Measurements from ENCODE around the gene FBXL4. TPM values are rescaled to one million over a fixed set of nuclear protein-coding genes. Genes with fewer than 3 reads are reported as not detected.
A peak's percentile ranks its signal among the peaks of the same experiment; 100 is the strongest.

The FBXL4 gene
- total and polyA plus RNA-seq, 2 donors (not counting 1 experiment from before 2014, with no cell fraction given) = 16.8 to 18.1 TPM

DNA sequence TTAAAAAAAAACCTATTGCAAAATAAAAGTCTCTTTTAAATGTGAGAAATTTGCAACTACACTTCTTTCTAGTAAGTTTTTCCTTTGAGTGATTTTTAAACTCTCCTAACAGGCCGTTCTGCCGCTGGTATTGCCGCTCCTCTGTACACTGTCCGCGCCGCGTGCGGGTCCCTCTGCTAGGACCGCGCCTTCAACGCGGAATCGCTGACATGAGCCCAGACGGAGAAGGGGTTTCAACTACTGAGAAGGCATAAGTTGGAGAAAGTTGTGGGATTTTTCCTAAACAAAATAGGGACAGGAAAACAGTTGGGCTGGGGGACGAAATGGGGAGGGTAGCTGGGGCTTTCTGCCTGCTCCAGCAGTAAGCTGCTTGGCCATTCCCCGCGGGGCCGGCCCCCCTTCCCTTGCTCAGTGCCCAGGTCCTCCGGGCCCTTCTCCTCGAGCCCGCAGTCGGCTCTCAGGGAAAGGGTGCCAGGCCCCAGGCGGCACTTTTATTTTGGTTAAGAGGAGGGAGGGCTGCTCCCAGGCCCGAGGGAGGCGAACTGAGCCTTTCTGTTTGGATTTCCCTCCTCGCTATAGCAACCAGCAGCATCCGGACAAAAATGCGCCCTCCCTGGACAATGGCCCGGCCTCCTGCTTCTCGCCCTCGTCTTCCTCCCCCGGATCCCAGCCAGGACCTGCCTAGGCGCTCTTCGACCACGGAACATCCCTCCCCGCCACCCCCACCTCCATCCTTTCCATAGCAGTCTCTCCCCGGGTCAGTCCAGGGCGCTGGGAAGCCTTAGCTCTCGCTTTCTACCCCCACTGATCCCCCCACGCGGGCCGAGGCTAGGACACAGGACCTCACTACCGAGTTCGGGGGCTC lies 120.2 kb downstream of the FBXL4 start:
- Histone ChIP-seq H4K20me1 (ENCODE audit: control insufficient read depth, extremely low read depth, insufficient read depth, low read length) (no peaks in the 10 kb centered on the region), H3K79me2 (ENCODE audit: control insufficient read depth, insufficient read depth, low read length) (no peaks in the 10 kb centered on the region), H3K9ac (ENCODE audit: insufficient read depth, low read length) (no peak overlapping the region), H3K4me1 (ENCODE audit: control insufficient read depth, extremely low read depth, insufficient read depth, low read length) (no peaks in the 10 kb centered on the region), H3K27ac (ENCODE audit: insufficient read depth, low read length) (no peak overlapping the region), H2AFZ (ENCODE audit: low read length) (no peak overlapping the region), H3K36me3 (ENCODE audit: control insufficient read depth, insufficient read depth, low read length) (no peaks in the 10 kb centered on the region), H3K9me3 (ENCODE audit: control insufficient read depth, insufficient read depth, low read depth, low read length) (no peaks in the 10 kb centered on the region), H3K4me3 (replicated peaks in 1 of 4; ENCODE audit: control extremely low read depth in 1 of 4, insufficient read depth in 1 of 4, low read depth in 3 of 4, low read length in 4 of 4) (no peak overlapping the region), H3K4me2 (ENCODE audit: extremely low read depth, insufficient read depth, low read length) (no peak overlapping the region), H3K27me3 (ENCODE audit: control insufficient read depth, insufficient read depth, low read length) (peaks cover 84% of the 10 kb centered on the region)
- TF ChIP-seq, protein P1, sequence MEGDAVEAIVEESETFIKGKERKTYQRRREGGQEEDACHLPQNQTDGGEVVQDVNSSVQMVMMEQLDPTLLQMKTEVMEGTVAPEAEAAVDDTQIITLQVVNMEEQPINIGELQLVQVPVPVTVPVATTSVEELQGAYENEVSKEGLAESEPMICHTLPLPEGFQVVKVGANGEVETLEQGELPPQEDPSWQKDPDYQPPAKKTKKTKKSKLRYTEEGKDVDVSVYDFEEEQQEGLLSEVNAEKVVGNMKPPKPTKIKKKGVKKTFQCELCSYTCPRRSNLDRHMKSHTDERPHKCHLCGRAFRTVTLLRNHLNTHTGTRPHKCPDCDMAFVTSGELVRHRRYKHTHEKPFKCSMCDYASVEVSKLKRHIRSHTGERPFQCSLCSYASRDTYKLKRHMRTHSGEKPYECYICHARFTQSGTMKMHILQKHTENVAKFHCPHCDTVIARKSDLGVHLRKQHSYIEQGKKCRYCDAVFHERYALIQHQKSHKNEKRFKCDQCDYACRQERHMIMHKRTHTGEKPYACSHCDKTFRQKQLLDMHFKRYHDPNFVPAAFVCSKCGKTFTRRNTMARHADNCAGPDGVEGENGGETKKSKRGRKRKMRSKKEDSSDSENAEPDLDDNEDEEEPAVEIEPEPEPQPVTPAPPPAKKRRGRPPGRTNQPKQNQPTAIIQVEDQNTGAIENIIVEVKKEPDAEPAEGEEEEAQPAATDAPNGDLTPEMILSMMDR (conservative IDR thresholded peaks at IDR 0.05 in 1 of 2, IDR thresholded peaks at IDR 0.05 in 1 of 2; ENCODE audit: low read depth in 1 of 2, low read length in 2 of 2) = no peak
- TF ChIP-seq EZH2 (IDR thresholded peaks at IDR 0.05; ENCODE audit: low read length, missing control alignments) = peak; percentile 62
- peak in 1 of 2 donors; percentile 24 for DNase-seq (ENCODE audit: low read depth in 2 of 2)

DNA sequence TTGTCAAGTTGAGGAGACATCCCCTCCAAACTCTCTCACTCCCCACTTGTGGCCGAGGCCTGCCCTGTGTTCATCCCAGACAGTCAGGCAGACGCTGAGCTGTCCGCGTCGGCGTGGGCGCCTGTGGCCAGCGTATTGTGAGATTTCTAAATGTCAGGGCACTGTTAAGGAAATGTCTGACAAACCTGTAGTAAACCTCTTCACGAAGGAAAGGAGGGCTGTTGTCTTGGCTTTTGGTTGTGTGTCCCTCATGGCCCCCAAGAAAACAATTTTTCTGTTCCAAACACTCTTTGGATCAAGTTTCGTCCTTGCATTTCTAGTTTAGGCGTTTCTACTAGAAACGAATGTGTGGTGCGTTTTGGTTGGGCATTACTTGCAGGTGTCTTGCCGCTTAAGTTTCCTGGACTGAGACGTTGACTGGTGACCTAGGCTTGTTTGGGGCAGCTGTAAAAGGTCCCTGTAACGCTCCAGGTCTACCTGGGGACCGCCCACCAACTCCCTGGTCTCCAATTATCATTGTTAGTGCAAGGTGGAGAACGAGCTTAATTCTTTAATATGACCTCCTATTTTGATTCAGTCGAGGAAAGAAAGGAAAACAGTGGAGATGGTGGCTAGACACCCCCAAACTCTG lies 122.0 kb downstream of the FBXL4 start:
- H4K20me1 ChIP-seq (ENCODE audit: control insufficient read depth, extremely low read depth, insufficient read depth, low read length) = no peaks in the 10 kb centered on the region
- no peaks in the 10 kb centered on the region for H3K79me2 ChIP-seq (ENCODE audit: control insufficient read depth, insufficient read depth, low read length)
- H3K4me3 ChIP-seq (replicated peaks in 1 of 4; ENCODE audit: control extremely low read depth in 1 of 4, insufficient read depth in 1 of 4, low read depth in 3 of 4, low read length in 4 of 4) = no peak overlapping the region
- H3K27ac ChIP-seq (ENCODE audit: insufficient read depth, low read length) = no peak overlapping the region
- no peak overlapping the region for H3K4me2 ChIP-seq (ENCODE audit: extremely low read depth, insufficient read depth, low read length)
- TF ChIP-seq EZH2 (IDR thresholded peaks at IDR 0.05; ENCODE audit: low read length, missing control alignments) = no peak
- TF ChIP-seq, protein P1 (conservative IDR thresholded peaks at IDR 0.05 in 1 of 2, IDR thresholded peaks at IDR 0.05 in 1 of 2; ENCODE audit: low read depth in 1 of 2, low read length in 2 of 2) = no peak
- no peaks in the 10 kb centered on the region for H3K9me3 ChIP-seq (ENCODE audit: control insufficient read depth, insufficient read depth, low read depth, low read length)
- no peaks in the 10 kb centered on the region for H3K36me3 ChIP-seq (ENCODE audit: control insufficient read depth, insufficient read depth, low read length)
- no peaks in the 10 kb centered on the region for H3K4me1 ChIP-seq (ENCODE audit: control insufficient read depth, extremely low read depth, insufficient read depth, low read length)
- H2AFZ ChIP-seq (ENCODE audit: low read length) = no peak overlapping the region
- peak in 1 of 2 donors; percentile 25 for DNase-seq (ENCODE audit: low read depth in 2 of 2)
- H3K27me3 ChIP-seq (ENCODE audit: control insufficient read depth, insufficient read depth, low read length) = peaks cover 71% of the 10 kb centered on the region
- H3K9ac ChIP-seq (ENCODE audit: insufficient read depth, low read length) = no peak overlapping the region

DNA sequence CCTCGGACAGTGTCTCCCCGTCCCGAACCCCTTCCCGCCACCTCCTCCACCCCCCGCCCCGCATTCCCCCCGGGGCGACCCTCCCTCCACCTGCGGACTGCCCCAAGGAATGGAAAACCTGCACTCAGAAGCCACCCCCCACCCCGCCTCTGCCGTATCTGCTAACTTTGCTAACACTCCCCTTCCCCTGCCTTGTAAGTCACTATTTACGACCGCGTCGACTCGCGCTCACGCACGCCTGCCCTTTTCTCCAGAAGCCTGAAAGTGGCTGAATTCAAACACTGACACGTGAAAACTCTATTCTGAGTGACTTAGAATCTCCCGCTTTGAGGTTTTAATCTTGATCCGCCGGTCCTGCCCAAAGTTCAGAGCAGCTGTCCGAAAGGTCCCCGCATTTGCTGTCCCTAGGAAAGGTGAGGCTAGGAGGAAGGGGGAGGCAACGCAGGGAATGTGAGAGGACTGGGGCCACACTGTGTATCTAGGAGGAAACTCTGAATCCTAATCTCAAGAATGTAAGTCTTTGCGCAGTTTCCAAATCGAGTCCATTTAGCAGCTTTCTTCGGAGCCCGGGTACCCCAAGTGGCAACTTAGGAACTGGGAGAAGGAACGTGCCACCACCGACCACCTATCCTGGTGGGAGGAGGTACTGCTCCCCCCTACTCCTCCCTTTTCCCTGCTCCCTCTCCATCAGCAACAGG lies 122.7 kb downstream of the FBXL4 start:
- no peak overlapping the region for H3K9ac ChIP-seq (ENCODE audit: insufficient read depth, low read length)
- DNase-seq (ENCODE audit: low read depth in 2 of 2) = no peak
- H3K4me1 ChIP-seq (ENCODE audit: control insufficient read depth, extremely low read depth, insufficient read depth, low read length) = no peaks in the 10 kb centered on the region
- no peak overlapping the region for H3K27ac ChIP-seq (ENCODE audit: insufficient read depth, low read length)
- TF ChIP-seq, protein P1 (conservative IDR thresholded peaks at IDR 0.05 in 1 of 2, IDR thresholded peaks at IDR 0.05 in 1 of 2; ENCODE audit: low read depth in 1 of 2, low read length in 2 of 2) = no peak
- TF ChIP-seq EZH2 (IDR thresholded peaks at IDR 0.05; ENCODE audit: low read length, missing control alignments) = peak; percentile 97
- no peaks in the 10 kb centered on the region for H4K20me1 ChIP-seq (ENCODE audit: control insufficient read depth, extremely low read depth, insufficient read depth, low read length)
- peaks cover 66% of the 10 kb centered on the region for H3K27me3 ChIP-seq (ENCODE audit: control insufficient read depth, insufficient read depth, low read length)
- H3K36me3 ChIP-seq (ENCODE audit: control insufficient read depth, insufficient read depth, low read length) = no peaks in the 10 kb centered on the region
- no peaks in the 10 kb centered on the region for H3K9me3 ChIP-seq (ENCODE audit: control insufficient read depth, insufficient read depth, low read depth, low read length)
- H2AFZ ChIP-seq (ENCODE audit: low read length) = no peak overlapping the region
- no peak overlapping the region for H3K4me2 ChIP-seq (ENCODE audit: extremely low read depth, insufficient read depth, low read length)
- H3K79me2 ChIP-seq (ENCODE audit: control insufficient read depth, insufficient read depth, low read length) = no peaks in the 10 kb centered on the region
- no peak overlapping the region for H3K4me3 ChIP-seq (replicated peaks in 1 of 4; ENCODE audit: control extremely low read depth in 1 of 4, insufficient read depth in 1 of 4, low read depth in 3 of 4, low read length in 4 of 4)
